GM18507 (cell line): ENCODE measurements around the gene MYLK2.
"Not testable (repeated sequence)": the region's sequence is repeated elsewhere in the genome, so short reads cannot be mapped to it uniquely, and the experiment has no call there.

Source experiments
- DNase-seq: peaks from one replicate; pipeline ENCODE4 v3.0.0; 2011; ENCODE audit warnings: low read depth; ENCODE audit not compliant: insufficient read length; ENCODE audit errors: extremely low spot score
- FAIRE-seq: peaks from 2 replicates; lab custom pipeline; 2011; peaks lifted over from hg19 to GRCh38; lab: Jason Lieb, UNC

The MYLK2 gene

GRCh38 chr20:31814142-31814541 lies 5.0 kb upstream of the MYLK2 start:
- FAIRE-seq, DNase-seq: not testable (repeated sequence)

- FAIRE-seq (no peak), DNase-seq (no peak)
These were observed 3.6 kb upstream of the MYLK2 start for GRCh38 chr20:31815408-31816188.

GRCh38 chr20:31816221-31816620 lies 2.9 kb upstream of the MYLK2 start:
- FAIRE-seq (no peak), DNase-seq (no peak)

- FAIRE-seq (no peak), DNase-seq (no peak)
These were observed 1.7 kb upstream of the MYLK2 start for GRCh38 chr20:31817461-31817860.

DNA sequence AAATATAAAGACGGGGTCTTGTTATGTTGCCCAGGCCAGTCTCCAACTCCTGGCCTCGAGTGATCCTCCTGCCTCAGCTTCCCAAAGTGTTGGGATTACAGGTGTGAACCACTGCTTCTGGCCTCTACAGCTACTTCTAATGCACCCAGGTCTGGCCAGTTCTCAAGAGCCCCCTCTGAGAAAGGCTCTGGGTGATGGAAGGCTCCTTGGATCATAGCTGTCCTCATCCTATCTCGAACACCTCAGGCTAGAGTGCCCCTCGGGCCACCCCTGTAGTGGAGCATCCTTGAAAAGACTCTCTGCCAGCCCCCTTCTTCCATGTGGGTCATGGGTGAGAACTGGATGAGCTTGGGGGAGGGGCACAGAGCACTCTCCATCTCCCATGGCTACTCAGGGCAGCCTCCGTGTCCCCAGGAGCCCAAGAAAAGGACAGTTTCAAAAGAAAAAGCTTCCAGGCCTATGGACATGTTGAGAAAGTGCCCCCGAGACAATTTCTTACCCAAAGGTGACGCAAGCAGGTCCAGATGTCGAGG lies 714 bp upstream of the MYLK2 start:
- DNase-seq (no peak), FAIRE-seq (no peak)

DNA sequence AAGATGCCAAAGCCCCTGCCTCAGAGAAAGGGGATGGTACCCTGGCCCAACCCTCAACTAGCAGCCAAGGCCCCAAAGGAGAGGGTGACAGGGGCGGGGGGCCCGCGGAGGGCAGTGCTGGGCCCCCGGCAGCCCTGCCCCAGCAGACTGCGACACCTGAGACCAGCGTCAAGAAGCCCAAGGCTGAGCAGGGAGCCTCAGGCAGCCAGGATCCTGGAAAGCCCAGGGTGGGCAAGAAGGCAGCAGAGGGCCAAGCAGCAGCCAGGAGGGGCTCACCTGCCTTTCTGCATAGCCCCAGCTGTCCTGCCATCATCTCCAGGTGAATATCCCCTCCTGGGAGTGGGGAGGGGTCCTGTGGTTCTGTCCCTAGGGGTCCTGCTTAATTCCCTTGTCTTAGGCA lies 1.1 kb downstream of the MYLK2 start:
- FAIRE-seq: no peak
- DNase-seq: no peak

- DNase-seq (no peak), FAIRE-seq (no peak)
These were observed 2.3 kb downstream of the MYLK2 start for GRCh38 chr20:31821427-31821826.

GRCh38 chr20:31822421-31823330 lies 3.5 kb downstream of the MYLK2 start:
- FAIRE-seq (peak; percentile 39), DNase-seq (peak; percentile 74)

- FAIRE-seq: no peak
These were observed 4.4 kb downstream of the MYLK2 start for GRCh38 chr20:31823360-31824124.

DNA sequence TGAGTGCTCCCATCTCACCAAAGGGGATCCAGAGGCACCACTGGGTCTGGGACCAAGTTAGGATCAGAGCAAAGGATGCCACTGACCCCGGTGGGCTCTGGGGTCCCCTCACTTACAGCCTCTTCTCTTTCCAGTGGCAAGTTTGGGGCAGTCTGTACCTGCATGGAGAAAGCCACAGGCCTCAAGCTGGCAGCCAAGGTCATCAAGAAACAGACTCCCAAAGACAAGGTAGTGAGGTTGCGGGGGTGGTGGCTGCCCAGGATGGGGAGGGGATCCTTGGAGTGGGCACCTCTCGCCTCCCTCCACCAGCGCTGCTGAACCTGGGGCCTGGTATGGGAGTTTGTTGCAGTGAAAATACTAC lies 4.9 kb downstream of the MYLK2 start:
- FAIRE-seq (no peak), DNase-seq (no peak)

More at GRCh38 chr20:31823360-31824124, 4.4 kb downstream of the MYLK2 start:
- no peak for DNase-seq

GRCh38 chr20:31824554-31825313 lies 5.6 kb downstream of the MYLK2 start:
- no peak for FAIRE-seq
- no peak for DNase-seq

DNA sequence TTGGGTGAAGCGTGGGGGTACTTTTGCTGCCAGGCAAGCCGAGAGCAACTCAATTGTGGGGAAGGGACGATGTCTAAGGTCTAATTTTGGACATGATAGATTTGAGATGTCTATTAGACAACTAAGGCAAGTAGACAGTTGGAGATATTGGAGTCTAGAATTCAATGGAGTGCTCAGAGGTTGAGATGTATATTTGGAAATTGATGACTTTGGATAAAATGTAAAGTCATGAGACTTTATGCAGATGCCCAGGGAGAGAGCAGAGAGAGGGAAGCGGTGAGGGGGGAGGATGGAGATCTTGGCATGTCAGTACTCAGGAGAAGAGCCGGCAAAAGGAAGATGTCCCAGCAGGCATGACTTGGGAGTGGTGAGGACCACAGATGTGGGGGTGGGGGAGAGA lies 6.9 kb downstream of the MYLK2 start:
- DNase-seq: no peak
- no peak for FAIRE-seq

DNA sequence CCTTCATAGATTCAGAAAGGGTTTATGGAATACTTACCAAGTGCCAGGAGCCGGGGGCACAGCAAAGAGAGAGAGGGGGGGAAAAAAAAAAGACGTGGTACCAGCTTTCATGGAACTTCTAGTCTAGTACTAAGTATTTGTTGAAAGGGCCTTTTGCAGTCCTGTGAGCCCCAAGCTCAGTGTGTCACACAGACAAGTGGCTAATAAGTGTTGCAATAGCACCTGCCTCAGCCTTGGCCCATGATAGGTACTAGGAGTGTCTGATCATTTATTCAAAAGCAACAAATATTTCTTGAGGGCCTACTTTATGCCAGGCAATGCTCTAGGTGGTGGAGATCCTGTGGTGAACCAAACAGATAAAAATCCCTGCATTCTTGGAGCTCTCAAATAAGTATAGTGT lies 7.9 kb downstream of the MYLK2 start:
- no peak for FAIRE-seq
- DNase-seq: no peak

- DNase-seq, FAIRE-seq: not testable (repeated sequence)
These were observed 8.9 kb downstream of the MYLK2 start for GRCh38 chr20:31828016-31828415.

DNA sequence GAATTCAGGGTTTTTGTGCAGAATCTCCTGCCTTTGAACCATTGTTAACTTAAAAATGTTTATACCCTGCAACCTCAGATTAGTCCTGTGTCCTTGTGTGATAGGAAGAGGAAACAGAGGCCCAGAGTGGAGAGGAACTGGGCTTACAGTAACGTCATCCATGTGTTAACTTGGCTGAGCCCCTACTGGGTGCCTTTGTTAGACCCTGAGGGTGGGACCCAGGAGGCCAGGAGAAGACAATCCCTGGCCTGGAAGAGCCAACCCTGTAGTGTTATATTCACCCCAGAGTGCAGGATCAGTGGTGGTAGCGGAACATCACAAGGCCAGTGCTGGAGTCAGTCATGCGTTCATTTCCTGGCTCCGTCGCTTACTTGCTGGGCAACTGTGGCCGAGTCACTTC lies 10.6 kb downstream of the MYLK2 start:
- DNase-seq (no peak), FAIRE-seq (no peak)

- FAIRE-seq (no peak), DNase-seq (no peak)
These were observed 11.3 kb downstream of the MYLK2 start for GRCh38 chr20:31830406-31830981.

DNA sequence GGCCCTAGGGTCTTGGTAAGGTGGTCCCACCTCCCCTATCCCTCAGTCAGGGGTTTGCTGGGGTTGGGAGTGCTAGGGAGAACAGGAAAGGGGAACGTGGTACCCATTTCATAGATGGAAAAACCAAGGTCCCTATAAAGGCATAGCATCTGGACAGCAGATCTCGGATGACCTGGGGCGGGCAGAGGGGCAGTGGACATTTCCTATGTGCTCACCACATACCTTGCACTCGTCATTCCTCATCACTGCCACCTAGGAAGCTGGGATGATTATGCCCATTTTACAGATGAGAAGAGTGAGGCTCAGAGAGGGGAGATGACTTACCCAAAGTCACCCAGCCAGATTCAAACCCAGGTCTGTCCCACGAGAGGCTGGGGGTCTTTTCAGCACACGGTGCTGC lies 12.1 kb downstream of the MYLK2 start:
- DNase-seq (no peak), FAIRE-seq (no peak)

DNA sequence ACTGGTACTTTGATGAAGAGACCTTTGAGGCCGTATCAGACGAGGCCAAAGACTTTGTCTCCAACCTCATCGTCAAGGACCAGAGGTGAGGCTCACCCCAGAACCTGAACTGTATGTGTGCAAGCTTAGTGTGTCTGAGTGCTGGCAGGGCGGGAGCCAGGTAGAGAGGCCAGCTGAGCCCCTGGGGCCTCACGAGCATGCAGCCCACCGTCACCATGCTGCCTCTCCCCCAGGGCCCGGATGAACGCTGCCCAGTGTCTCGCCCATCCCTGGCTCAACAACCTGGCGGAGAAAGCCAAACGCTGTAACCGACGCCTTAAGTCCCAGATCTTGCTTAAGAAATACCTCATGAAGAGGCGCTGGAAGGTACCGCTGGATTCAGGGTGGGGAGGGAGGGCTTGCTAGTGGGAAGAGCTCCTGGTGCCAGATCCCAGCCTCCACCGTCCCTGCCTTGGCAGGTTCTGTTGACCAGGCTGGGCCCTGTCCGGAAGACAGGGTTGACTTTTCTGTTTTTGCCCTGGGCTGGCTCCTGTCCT lies 12.7 kb downstream of the MYLK2 start:
- no peak for DNase-seq
- no peak for FAIRE-seq
